Smooth muscle cell (in vitro differentiated cells): ENCODE measurements around the gene ETNK1. TPM values are rescaled to one million over a fixed set of nuclear protein-coding genes. Genes with fewer than 3 reads are reported as not detected.

Experiments used
- DNase-seq: peaks from one replicate; lab custom pipeline; 2025; ENCODE audit not compliant: unreplicated experiment; lab: John Stamatoyannopoulos, UW
- H2AFZ ChIP-seq: fragments of 200-600 bp; sonication (generic); 2 replicates; pipeline ENCODE4 v1.6.0; 2016; ENCODE audit warnings: antibody characterized with exemption, low read depth, mild to moderate bottlenecking
- H3F3A ChIP-seq: fragments of 200-600 bp; sonication (generic); 2 replicates; pipeline ENCODE4 v1.6.0; 2017; ENCODE audit warnings: antibody characterized with exemption, low read depth
- H3K27ac ChIP-seq: fragments of 200-600 bp; sonication (generic); 2 replicates; pipeline ENCODE4 v1.5.1; 2016; ENCODE audit warnings: low read depth, mild to moderate bottlenecking
- H3K27me3 ChIP-seq: fragments of 200-600 bp; sonication (generic); 2 replicates; pipeline ENCODE4 v1.6.1; 2016; ENCODE audit warnings: low read depth, mild to moderate bottlenecking
- H3K36me3 ChIP-seq: fragments of 200-600 bp; sonication (generic); 2 replicates; pipeline ENCODE4 v1.5.1; 2016; ENCODE audit warnings: low read depth
- H3K4me1 ChIP-seq: fragments of 200-600 bp; sonication (generic); 2 replicates; pipeline ENCODE4 v1.5.1; 2016; ENCODE audit warnings: low read depth
- H3K4me2 ChIP-seq: fragments of 200-600 bp; sonication (generic); 2 replicates; pipeline ENCODE4 v1.6.0; 2016; ENCODE audit warnings: mild to moderate bottlenecking
- H3K4me3 ChIP-seq: fragments of 200-600 bp; sonication (generic); 2 replicates; pipeline ENCODE4 v1.5.1; 2016; ENCODE audit warnings: mild to moderate bottlenecking
- H3K79me2 ChIP-seq: fragments of 200-600 bp; sonication (generic); 2 replicates; pipeline ENCODE4 v1.6.0; 2016; ENCODE audit warnings: low read depth, mild to moderate bottlenecking
- H3K9ac ChIP-seq: fragments of 200-600 bp; sonication (generic); 2 replicates; pipeline ENCODE4 v1.6.0; 2016; ENCODE audit warnings: low read depth
- H3K9me3 ChIP-seq: fragments of 200-600 bp; sonication (generic); replicated peaks from 2 replicates; pipeline ENCODE4 v1.5.1; 2016; ENCODE audit warnings: low read depth
- H4K20me1 ChIP-seq: fragments of 200-600 bp; sonication (generic); 2 replicates; pipeline ENCODE4 v1.6.0; 2016; ENCODE audit warnings: low read depth
- WGBS: methylation state at CpG from one replicate; pipeline ENCODE4 v1.1.7; 2016; ENCODE audit warnings: low lambda C conversion rate; 5-methylcytosine and 5-hydroxymethylcytosine counted together
- polyA plus RNA-seq: library from polyadenylated mRNA; unstranded; fragments of >200 nt; fragmentation: Nextera tagmentation; extraction: Ambion mirVana; gene quantifications from 2 replicates; pipeline ENCODE4 v1.2.1, GENCODE V29; 2016
- total RNA-seq: library from RNA; depleted of rRNA; stranded (reverse); fragments of >200 nt; gene quantifications from 2 replicates; pipeline ENCODE4 v1.2.3, GENCODE V29; 2014
- TF ChIP-seq, protein P1 (sequence below): fragments of 200-600 bp; sonication (generic); IDR thresholded peaks from 2 replicates; pipeline ENCODE4 v1.5.1; 2017; ENCODE audit warnings: borderline replicate concordance, mild to moderate bottlenecking, antibody characterized with exemption; ENCODE audit not compliant: insufficient read depth, poor library complexity, severe bottlenecking

The ETNK1 gene
- total and polyA plus RNA-seq, 2 experiments from 2014 or later: 19.2 to 35.7 TPM

DNA sequence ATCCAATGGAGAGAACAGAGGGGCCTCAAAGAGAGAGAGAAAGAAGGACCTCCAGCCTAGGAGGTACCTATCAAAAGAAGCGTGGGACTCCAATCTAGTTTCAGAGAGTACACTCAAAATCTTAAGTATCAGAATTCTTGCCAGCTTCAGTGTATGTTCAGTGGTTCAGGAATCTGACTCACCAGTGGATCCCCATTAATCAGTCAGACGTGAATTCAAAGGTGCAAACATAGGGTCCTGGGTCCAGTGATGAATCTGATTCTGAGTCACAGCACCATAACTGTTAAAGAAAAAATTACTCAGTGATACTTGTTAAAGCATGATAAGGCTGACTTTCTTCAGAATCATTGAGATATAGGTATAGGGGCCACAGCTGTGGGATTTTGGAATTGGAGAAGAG lies 33.2 kb downstream of the ETNK1 start:
- TF ChIP-seq, protein P1, sequence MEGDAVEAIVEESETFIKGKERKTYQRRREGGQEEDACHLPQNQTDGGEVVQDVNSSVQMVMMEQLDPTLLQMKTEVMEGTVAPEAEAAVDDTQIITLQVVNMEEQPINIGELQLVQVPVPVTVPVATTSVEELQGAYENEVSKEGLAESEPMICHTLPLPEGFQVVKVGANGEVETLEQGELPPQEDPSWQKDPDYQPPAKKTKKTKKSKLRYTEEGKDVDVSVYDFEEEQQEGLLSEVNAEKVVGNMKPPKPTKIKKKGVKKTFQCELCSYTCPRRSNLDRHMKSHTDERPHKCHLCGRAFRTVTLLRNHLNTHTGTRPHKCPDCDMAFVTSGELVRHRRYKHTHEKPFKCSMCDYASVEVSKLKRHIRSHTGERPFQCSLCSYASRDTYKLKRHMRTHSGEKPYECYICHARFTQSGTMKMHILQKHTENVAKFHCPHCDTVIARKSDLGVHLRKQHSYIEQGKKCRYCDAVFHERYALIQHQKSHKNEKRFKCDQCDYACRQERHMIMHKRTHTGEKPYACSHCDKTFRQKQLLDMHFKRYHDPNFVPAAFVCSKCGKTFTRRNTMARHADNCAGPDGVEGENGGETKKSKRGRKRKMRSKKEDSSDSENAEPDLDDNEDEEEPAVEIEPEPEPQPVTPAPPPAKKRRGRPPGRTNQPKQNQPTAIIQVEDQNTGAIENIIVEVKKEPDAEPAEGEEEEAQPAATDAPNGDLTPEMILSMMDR: no peak

DNA sequence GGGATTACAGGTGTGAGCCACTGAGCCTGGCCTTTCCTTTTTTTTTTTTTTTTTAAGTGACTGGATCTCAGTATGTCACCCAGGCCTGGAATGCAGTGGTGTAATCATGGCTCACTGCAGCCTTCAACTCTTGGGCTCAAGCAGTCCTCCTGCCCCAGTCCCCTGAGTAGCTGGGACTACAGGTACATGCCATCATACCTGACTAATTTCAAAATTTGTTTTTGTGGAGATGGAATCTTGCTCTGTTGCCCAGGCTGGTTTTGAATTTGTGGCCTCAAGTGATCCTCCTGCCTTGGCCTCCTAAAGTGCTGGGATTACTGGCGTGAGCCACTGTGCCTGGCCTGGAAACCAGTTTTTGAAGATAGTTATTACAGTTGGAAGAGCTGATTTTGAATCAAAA lies 37.4 kb downstream of the ETNK1 start:
- WGBS: 96% methylated on average over 1 of the region's 1 CpG

More for the DNA sequence above, 33.2 kb downstream of the ETNK1 start:
- no peak for DNase-seq
- Histone ChIP-seq H3K27me3 (no peaks in the 10 kb centered on the region), H3K79me2 (peaks cover 31% of the 10 kb centered on the region), H3K9me3 (no peaks in the 10 kb centered on the region), H3K4me3 (no peak overlapping the region), H3K27ac (no peak overlapping the region), H3K36me3 (peaks cover 7% of the 10 kb centered on the region), H4K20me1 (peaks cover 42% of the 10 kb centered on the region), H2AFZ (no peak overlapping the region), H3K4me2 (no peak overlapping the region), H3K4me1 (no peaks in the 10 kb centered on the region), H3F3A (no peaks in the 10 kb centered on the region), H3K9ac (no peak overlapping the region)
- WGBS: 77% methylated on average over 2 of the region's 2 CpGs

DNA sequence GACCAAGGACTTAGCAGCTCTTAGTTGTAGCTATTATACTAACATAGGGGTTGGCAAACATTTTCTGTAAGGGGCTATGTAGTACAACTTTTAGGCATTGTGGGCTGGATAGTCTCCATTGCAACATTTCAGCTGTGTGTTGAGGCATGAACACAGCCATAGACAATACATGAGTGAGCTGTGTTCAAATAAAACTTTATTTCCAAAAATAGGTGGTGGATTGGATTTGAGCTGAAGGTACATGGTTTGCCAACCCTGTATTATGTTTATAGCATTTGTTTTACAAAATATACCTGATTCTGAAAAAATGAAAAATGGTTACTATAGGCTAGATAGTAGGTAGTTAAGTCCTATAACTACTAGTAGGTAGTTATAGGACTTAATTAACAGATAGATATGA lies 40.5 kb downstream of the ETNK1 start:
- no peaks in the 10 kb centered on the region for H3F3A ChIP-seq
- H3K4me3 ChIP-seq: no peak overlapping the region
- no peaks in the 10 kb centered on the region for H3K9me3 ChIP-seq
- DNase-seq: no peak
- no peaks in the 10 kb centered on the region for H3K27me3 ChIP-seq
- peaks cover 7% of the 10 kb centered on the region for H3K36me3 ChIP-seq
- H3K79me2 ChIP-seq: no peaks in the 10 kb centered on the region
- no peak overlapping the region for H3K9ac ChIP-seq
- TF ChIP-seq, protein P1: no peak
- H3K4me2 ChIP-seq: no peak overlapping the region
- H3K4me1 ChIP-seq: no peaks in the 10 kb centered on the region
- no peak overlapping the region for H2AFZ ChIP-seq
- H3K27ac ChIP-seq: no peak overlapping the region
- H4K20me1 ChIP-seq: peaks cover 8% of the 10 kb centered on the region

More for the DNA sequence above, 37.4 kb downstream of the ETNK1 start:
- H3K4me3 ChIP-seq: no peak overlapping the region
- TF ChIP-seq, protein P1: no peak
- H3K27me3 ChIP-seq: no peaks in the 10 kb centered on the region
- no peaks in the 10 kb centered on the region for H3K9me3 ChIP-seq
- H2AFZ ChIP-seq: no peak overlapping the region
- DNase-seq: no peak
- no peak overlapping the region for H3K27ac ChIP-seq
- peaks cover 15% of the 10 kb centered on the region for H4K20me1 ChIP-seq
- H3K4me2 ChIP-seq: no peak overlapping the region
- no peaks in the 10 kb centered on the region for H3K79me2 ChIP-seq
- H3K4me1 ChIP-seq: no peaks in the 10 kb centered on the region
- no peaks in the 10 kb centered on the region for H3F3A ChIP-seq
- H3K36me3 ChIP-seq: peaks cover 7% of the 10 kb centered on the region
- H3K9ac ChIP-seq: no peak overlapping the region

DNA sequence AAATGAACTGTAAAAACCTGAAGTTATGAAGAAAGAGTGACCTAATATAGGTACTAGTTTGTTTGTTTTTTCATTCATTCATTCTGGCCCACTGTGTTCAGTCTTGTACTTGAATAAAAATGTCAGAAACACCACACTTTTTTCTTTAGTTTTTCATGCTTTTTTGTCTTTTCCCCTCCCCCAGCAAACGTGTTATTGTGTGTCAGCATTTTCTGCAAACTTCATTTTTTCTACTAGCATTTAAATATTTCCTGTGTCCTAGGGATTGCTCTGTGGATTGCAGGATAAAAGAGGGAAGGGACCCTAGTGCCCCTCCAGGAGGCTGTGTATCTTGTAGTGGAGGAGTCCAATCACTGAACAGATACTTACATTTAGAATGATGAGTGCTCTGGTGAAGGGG lies 42.2 kb downstream of the ETNK1 start:
- Histone ChIP-seq H3K4me1 (no peaks in the 10 kb centered on the region), H4K20me1 (peaks cover 8% of the 10 kb centered on the region), H3K27ac (no peak overlapping the region), H3K9ac (no peak overlapping the region), H3K36me3 (no peaks in the 10 kb centered on the region), H3F3A (no peaks in the 10 kb centered on the region), H2AFZ (no peak overlapping the region), H3K79me2 (no peaks in the 10 kb centered on the region), H3K27me3 (no peaks in the 10 kb centered on the region), H3K4me2 (no peak overlapping the region), H3K9me3 (no peaks in the 10 kb centered on the region), H3K4me3 (no peak overlapping the region)
- 54% methylated on average over 1 of the region's 1 CpG for WGBS
- TF ChIP-seq, protein P1: no peak
- no peak for DNase-seq
